NOMO-1 (cell line): ENCODE data around the gene STARD13.
"Not testable (repeated sequence)": the region's sequence is repeated elsewhere in the genome, so short reads cannot be mapped to it uniquely, and the experiment has no call there.

Experiments
- DNase-seq, 2 experiments: peaks; one replicate each; lab custom pipeline; 2025; ENCODE audit not compliant: unreplicated experiment in 2 of 2; lab: John Stamatoyannopoulos, UW

STARD13 gene

GRCh38 chr13:33260168-33261098 lies 25.1 kb downstream of the STARD13 start:
- DNase-seq, result no peak

GRCh38 chr13:33259296-33259695 lies 26.3 kb downstream of the STARD13 start:
- DNase-seq, result no peak

GRCh38 chr13:33258808-33259193 lies 26.8 kb downstream of the STARD13 start:
- no peak for DNase-seq

- no peak for DNase-seq
These were observed 27.4 kb downstream of the STARD13 start for GRCh38 chr13:33257841-33258807.

GRCh38 chr13:33256148-33256840 lies 29.3 kb downstream of the STARD13 start:
- no peak for DNase-seq

- DNase-seq, result no peak
These were observed 33.4 kb downstream of the STARD13 start for GRCh38 chr13:33252135-33252534.

GRCh38 chr13:33251131-33251661 lies 34.4 kb downstream of the STARD13 start:
- peak; percentile 15 to 43 for DNase-seq

GRCh38 chr13:33250609-33251008 lies 34.9 kb downstream of the STARD13 start:
- no peak for DNase-seq

- no peak for DNase-seq
These were observed 35.7 kb downstream of the STARD13 start for GRCh38 chr13:33249894-33250293.

GRCh38 chr13:33249066-33249465 lies 36.5 kb downstream of the STARD13 start:
- no peak for DNase-seq

- no peak for DNase-seq
These were observed 39.9 kb downstream of the STARD13 start for GRCh38 chr13:33245505-33246158.

- DNase-seq, result no peak
These were observed 40.7 kb downstream of the STARD13 start for GRCh38 chr13:33244907-33245287.

GRCh38 chr13:33244210-33244906 lies 41.2 kb downstream of the STARD13 start:
- no peak for DNase-seq

GRCh38 chr13:33242984-33243617 lies 42.5 kb downstream of the STARD13 start:
- no peak for DNase-seq

GRCh38 chr13:33242372-33242771 lies 43.2 kb downstream of the STARD13 start:
- DNase-seq, result not testable (repeated sequence)

- no peak for DNase-seq
These were observed 49.5 kb downstream of the STARD13 start for GRCh38 chr13:33236021-33236420.

- no peak for DNase-seq
These were observed 50.0 kb downstream of the STARD13 start for GRCh38 chr13:33235564-33235963.

GRCh38 chr13:33235078-33235477 lies 50.5 kb downstream of the STARD13 start:
- DNase-seq, result no peak

GRCh38 chr13:33233547-33233946 lies 52.0 kb downstream of the STARD13 start:
- DNase-seq, result no peak
